PFSK-1 (cell line): Measurements from ENCODE around the gene MCEE.

ENCODE experiments used
- FOXP2 ChIP-seq: optimal IDR thresholded peaks from 2 replicates; pipeline ENCODE3; 2011; ENCODE audit warnings: borderline replicate concordance, control low read depth, inconsistent platforms; ENCODE audit not compliant: insufficient read depth; ENCODE audit errors: extremely low read length, extremely low read depth
- POLR2AphosphoS5 ChIP-seq: IDR thresholded peaks from 2 replicates; pipeline ENCODE4 v1.6.1; 2012; ENCODE audit warnings: low read depth, mild to moderate bottlenecking, control low read depth, low read length, moderate library complexity
- TAF1 ChIP-seq: IDR thresholded peaks from 2 replicates; pipeline ENCODE4 v1.6.1; 2012; ENCODE audit warnings: low read length, control low read depth, borderline replicate concordance; ENCODE audit not compliant: insufficient read depth

- TF ChIP-seq POLR2AphosphoS5, result no peak
- TF ChIP-seq FOXP2, result no peak
- no peak for TF ChIP-seq TAF1
Measured at GRCh38 chr2:71060871-71061270, 69.2 kb downstream of the MCEE start.
